Measurements from ENCODE around the gene CLSTN2.

DNA sequence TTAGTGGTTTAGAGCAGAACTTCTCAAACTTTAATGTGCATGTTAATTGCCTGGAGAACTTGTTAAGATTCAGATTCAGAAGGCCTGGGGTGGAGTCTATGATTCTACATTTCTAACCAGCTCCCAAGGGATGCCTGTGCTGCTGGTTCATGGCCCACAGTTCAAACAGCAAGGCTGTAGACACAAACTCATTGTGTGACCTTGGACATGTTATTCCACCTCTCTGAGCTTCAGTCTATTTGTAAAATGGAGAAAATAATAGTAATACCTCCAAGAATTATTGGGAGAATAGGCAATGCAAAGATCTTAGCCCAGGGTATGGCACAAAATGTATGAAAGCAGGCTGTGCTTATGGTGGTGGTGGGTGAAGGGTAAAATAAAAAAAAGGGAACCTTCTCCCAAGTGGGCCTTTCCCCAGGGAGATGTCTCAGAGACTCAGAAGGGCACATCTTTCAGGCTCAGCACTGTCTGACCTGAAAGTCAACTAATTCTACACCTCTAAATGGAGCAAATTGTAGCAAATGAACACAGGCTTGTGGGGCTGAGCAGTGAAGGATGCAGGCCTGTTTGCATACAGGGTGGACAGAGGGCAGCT is 566.9 kb downstream of the CLSTN2 start:
- TF ChIP-seq HCFC1 (IDR thresholded peaks at IDR 0.05; ENCODE audit: low read depth, low read length) (no peak), ZFYVE20 (CRISPR knock-in tag; IDR thresholded peaks at IDR 0.05; ENCODE audit: borderline replicate concordance, low read depth) (no peak), POLR2A (IDR thresholded peaks at IDR 0.05; ENCODE audit: insufficient read depth in 1 of 2, low read depth in 2 of 2, low read length in 2 of 2) (no peak), TCF7 (IDR thresholded peaks at IDR 0.05; ENCODE audit: low read depth) (no peak), GLI4 (CRISPR knock-in tag; IDR thresholded peaks at IDR 0.05; ENCODE audit: borderline replicate concordance) (no peak)
- TF ChIP-seq, protein P1, sequence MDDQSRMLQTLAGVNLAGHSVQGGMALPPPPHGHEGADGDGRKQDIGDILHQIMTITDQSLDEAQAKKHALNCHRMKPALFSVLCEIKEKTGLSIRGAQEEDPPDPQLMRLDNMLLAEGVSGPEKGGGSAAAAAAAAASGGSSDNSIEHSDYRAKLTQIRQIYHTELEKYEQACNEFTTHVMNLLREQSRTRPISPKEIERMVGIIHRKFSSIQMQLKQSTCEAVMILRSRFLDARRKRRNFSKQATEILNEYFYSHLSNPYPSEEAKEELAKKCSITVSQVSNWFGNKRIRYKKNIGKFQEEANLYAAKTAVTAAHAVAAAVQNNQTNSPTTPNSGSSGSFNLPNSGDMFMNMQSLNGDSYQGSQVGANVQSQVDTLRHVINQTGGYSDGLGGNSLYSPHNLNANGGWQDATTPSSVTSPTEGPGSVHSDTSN (CRISPR knock-in tag; IDR thresholded peaks at IDR 0.05; ENCODE audit: borderline replicate concordance) = no peak
- TF ChIP-seq, protein P2, sequence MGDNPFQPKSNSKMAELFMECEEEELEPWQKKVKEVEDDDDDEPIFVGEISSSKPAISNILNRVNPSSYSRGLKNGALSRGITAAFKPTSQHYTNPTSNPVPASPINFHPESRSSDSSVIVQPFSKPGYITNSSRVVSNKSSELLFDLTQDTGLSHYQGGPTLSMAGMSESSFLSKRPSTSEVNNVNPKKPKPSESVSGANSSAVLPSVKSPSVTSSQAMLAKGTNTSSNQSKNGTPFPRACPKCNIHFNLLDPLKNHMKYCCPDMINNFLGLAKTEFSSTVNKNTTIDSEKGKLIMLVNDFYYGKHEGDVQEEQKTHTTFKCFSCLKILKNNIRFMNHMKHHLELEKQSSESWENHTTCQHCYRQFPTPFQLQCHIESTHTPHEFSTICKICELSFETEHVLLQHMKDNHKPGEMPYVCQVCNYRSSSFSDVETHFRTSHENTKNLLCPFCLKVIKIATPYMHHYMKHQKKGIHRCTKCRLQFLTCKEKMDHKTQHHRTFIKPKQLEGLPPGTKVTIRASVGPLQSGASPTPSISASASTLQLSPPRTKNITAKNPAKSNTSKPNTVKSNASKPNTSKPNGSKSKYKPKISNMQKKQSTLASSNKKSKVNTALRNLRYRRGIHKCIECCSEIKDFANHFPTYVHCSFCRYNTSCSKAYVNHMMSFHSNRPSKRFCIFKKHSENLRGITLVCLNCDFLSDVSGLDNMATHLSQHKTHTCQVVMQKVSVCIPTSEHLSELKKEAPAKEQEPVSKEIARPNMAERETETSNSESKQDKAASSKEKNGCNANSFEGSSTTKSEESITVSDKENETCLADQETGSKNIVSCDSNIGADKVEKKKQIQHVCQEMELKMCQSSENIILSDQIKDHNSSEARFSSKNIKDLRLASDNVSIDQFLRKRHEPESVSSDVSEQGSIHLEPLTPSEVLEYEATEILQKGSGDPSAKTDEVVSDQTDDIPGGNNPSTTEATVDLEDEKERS (CRISPR knock-in tag; IDR thresholded peaks at IDR 0.05) = no peak
